Suppressor macrophage (primary cell): ENCODE data around the gene ASIC4.
A peak's percentile ranks its signal among the peaks of the same experiment; 100 is the strongest.

ENCODE experiments used
- DNase-seq, 4 experiments: peaks; one replicate each; pipeline ENCODE4 v3.0.0-alpha.2; 2020 to 2022

ASIC4 gene

GRCh38 chr2:219516888-219517287 lies 2.6 kb downstream of the ASIC4 start:
- peak in 1 of 4 experiments; percentile 6 for DNase-seq

GRCh38 chr2:219517954-219518778 lies 3.9 kb downstream of the ASIC4 start:
- no peak for DNase-seq

- DNase-seq = no peak
These were observed 5.2 kb downstream of the ASIC4 start for GRCh38 chr2:219519526-219519916.

DNA sequence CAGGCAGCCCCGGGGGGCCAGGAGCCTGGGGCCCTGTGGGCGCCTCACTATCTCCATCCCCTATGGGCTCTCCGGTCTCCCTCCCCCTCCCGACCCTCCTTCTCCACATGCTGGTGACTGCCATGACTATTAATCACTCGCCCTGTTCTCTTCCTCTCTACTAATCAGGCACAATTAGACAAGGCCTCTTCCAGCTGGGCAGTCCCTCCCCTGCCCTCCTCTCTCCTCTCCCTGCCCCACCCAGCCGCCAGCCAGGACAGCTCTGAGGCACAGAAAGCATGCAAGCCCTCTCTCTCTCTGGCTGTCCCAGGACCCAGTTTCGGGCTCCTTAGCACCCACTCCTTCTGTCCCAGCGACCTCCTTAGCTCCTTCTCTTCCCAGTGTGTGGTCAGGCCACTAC lies 5.8 kb downstream of the ASIC4 start:
- no peak for DNase-seq

DNA sequence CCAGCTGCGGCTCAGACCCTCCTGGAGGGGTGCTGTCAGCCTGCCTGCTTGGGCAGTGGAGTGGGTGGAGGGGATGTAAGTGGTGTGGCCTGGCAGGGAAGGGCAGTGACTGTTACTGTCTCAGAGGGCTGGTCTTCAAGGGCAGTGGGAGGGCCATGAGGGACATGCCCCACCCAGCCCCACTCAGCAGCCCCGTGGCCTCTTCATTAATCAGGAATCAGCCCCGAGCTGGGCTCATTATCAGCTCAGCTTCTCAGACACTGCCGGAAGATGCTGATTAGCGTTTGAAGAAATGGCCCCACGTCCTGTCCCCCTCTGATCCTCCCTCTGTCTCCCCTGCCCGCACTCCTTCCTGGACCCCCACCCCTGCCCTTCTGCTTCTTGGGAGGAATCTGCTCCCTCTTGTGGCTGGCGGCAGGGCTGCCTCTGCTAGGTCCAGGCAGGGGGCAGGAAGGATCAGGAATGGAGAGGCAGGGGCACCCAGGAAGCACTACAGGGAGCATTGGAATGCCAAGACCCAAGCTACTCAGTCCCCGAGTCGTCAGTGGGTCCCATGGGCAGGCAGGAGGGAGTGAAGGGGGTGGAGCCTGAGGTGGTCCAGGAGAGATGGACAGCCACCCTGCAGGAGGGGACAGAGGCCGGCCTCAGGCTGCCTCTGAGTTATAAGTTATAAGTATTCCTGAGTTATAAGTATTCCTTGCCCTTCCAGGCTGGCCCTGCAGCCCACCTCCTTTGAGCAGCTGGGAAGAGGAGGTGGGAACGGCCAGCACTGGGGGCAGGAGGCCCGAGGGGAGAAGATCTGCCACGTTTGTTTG lies 7.0 kb downstream of the ASIC4 start:
- DNase-seq = peak in 2 of 4 experiments; percentile 26 to 45

DNA sequence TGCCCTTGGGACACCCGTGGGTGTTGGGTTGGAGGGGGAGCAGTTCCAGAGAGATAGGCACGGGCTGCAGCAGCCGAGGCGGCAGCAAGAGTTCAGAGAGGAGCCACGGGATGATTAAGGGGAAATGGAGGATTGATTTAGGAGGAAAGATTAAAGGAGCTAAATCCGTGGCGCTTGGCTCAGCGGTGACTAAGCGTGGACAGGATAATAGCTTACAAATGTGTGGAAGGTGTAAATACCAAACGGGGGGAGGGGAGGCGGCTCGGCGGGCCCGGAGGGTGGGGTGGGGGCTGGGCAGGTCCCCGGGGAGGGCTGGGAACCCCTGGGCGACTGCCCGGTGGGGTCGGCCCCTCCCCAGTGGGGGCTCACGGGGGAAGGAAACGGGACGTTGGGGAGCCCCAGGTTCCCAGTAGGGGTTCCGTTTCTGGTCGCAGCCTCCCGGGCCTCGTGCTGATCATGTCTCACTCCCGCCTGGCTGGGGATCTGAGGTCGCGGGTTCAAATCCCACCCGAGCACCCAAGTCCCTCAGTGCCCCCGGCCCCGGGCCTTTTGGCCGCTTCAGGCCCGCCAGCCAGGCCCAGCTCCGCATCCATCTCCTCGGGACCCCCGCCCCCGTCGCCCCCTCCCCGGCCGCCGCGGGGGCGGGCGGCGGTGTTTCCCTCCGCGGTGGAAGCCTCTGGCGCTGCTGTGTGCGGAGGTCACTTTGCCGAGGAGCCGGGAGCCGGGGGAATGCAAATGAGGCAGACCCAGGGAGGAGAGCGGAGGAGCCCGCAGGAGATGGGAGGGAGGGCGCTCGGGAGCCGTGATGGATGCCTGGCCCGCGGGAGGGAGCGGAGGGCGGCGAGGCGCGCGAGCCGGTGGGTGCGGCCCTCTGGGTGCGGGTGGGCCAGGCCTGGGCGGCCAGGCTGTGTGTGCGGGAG lies 8.1 kb downstream of the ASIC4 start:
- no peak for DNase-seq

- DNase-seq = no peak
These were observed 8.9 kb downstream of the ASIC4 start for GRCh38 chr2:219523031-219523671.

DNA sequence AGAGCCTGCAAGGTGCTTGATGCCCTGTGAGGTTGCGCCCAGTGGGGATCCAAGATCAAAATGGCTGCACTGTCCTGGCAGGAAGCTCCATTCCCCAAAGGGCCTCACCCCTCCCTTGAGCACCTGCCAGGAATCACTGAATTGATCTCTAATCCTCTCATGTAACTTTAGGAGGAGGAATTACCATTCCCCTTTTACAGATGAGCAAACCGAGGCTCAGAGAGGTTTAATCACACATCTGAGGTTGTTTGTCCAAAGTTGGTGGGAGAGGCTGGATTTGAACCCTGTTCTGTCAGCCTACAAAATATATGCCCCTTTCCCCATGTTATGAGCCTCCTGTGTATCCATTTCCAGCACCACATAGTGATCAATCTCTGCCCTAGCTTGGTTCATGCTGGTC lies 10.5 kb downstream of the ASIC4 start:
- DNase-seq = no peak

DNA sequence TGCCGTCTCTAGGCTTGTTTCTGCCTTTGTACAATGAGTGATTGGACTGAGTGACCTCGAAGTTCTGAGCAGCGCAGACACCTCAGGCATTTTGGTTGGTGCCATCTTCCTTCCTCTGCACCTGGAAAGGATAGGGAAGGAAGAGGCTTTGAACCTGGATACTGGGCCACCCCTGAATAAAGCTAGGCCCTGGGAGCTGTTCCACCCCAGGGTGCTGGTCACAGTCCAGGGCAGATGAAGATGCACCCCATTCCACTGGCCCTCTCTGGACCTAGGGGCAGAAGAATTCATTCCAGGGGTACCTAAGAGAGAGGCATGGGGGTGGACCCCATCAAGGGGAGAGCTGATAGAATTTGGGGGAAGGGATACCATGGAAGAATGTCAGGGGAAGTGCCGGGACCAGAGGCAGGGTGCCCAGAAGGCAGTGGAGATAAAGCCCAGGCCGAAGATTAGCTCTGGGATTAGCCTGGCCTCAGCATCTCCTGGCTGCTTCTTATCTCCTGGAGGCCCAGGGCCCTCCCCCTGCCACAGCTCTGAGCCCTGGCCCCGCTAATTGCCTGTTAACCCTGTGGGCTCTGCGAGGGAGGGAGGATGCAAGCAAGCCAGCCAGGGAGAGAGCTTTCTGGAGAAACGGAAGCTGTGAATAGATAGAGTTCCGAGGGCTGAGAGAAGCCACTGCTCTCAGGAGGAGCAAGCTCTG lies 11.4 kb downstream of the ASIC4 start:
- no peak for DNase-seq

- DNase-seq = no peak
These were observed 12.2 kb downstream of the ASIC4 start for GRCh38 chr2:219526320-219527075.

GRCh38 chr2:219527076-219527394 lies 12.8 kb downstream of the ASIC4 start:
- DNase-seq = no peak

DNA sequence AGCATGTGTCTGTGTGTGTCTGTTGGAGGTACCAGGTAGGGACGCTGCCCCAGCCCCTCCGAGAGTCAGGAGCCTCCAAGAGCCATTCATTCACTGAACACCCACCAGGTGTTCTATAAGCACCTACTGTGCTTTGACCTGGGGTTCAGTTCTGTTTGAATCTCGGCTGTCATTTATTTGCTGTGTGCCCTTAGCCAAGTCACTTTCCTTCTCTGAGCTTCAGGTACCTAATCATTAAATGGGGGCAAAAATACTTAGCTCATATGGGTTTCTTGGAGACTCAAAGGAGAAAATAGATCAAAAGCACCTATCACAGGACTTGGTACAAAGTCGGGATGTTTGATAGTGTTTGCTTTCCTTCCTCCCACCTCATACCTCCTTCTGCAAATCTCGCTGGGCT lies 13.2 kb downstream of the ASIC4 start:
- no peak for DNase-seq

GRCh38 chr2:219530048-219530963 lies 16.0 kb downstream of the ASIC4 start:
- DNase-seq = peak; percentile 90 to 95 (median 94)

- no peak for DNase-seq
These were observed 17.5 kb downstream of the ASIC4 start for GRCh38 chr2:219531639-219532377.

- no peak for DNase-seq
These were observed 18.0 kb downstream of the ASIC4 start for GRCh38 chr2:219532378-219532649.

DNA sequence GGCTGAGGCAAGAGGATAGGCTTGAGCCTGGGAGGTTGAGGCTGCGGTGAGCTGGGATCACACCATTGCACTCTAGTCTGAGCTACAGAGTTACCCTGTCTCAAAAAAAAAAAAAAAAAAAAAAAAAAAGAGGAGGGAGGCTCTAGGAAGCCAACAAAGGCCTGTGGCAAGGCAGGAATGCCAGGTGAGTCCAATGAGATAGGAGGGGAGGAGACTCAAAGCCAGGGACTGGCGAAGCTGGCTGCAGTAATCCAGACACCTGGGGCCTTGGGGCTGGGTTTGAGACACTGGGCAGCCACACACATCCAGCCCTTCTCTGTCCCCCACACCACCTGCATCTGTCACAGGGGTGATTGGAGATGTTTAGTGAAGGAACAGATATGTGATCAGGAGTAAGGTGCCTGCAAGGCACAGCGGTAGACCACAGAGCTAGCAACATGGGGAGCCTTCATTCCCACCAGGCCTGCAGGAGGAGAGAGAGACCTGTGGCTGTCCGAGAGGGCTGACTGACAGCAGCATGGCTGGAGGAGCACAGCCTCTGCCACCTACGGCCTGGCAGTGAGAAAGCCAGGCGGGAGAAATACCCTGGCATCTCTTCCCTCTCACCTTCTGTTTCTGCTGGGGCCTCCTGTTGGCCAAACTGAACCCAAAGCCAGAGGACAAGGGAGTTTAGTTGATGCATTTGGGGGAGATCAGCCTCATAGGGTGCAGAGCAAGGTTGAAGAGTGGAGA lies 19.8 kb downstream of the ASIC4 start:
- DNase-seq = no peak

DNA sequence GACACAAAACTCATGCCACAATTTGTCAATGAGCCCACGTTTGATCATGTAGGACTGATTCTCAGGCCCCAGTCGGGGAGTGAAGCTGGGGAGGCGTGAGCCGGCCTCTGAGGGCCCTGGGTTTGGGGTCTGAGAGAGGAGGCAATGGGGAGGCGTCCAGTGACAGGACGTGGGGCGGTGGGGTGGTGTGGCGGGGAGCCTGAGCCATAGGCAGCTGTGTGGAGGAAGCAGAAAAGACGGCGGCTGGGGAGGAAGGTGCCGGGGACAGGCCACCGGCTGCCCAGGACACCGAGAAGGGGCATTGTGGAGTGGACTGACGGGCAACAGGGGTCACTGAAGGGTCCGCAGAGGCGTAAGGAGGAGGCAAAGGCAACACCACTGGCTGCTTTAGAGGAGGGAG lies 22.1 kb downstream of the ASIC4 start:
- DNase-seq = no peak

DNA sequence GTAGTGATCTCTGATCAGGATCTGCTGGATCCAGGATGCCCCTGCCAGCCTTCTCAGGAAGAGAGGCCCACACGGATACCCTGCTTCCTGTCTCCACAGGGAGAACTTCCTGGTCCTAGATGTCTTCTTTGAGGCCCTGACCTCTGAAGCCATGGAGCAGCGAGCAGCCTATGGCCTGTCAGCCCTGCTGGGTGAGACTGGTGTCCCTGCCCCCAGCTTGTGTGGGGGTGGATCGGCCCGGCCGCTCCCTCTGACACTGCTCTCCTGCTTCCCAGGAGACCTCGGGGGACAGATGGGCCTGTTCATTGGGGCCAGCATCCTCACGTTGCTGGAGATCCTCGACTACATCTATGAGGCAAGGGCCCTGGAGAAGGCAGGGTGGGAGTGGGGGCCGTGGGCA lies 22.7 kb downstream of the ASIC4 start:
- no peak for DNase-seq
